ENCODE measurements around the gene RUSC2. TPM values are rescaled to one million over a fixed set of nuclear protein-coding genes. Genes with fewer than 3 reads are reported as not detected.

RUSC2 gene
- polyA plus RNA-seq, 2 of the 4 experiments (the other 2 are of a cell fraction): 15.9 to 21.2 TPM

GRCh38 chr9:35506359-35506758, 16.4 kb downstream of the RUSC2 start:
- H3K9me3 ChIP-seq: peaks cover 41% of the 10 kb centered on the region
- ChIA-PET CTCF (interaction anchor here (0.6 to 5.1 kb wide), 8 partner anchors 9 to 390 kb away, joined by 3 to 26 read pairs (median 4); partner anchors contain the start of gene RUSC2), POLR2A (interaction anchor here (1.4 kb wide), 1 partner anchor 226 kb away, joined by 3 read pairs; the partner anchor contains the start of genes CREB3 and TLN1)
- DNase-seq (ENCODE audit: low read depth in 1 of 2, low spot score in 1 of 2) (no peak), ATAC-seq (no peak), FAIRE-seq (no peak)
- H3K27ac ChIP-seq: peak overlapping the region in 1 of 2 experiments; percentile 48; a peak in 3 of 6 replicates
- peaks cover 40% of the 10 kb centered on the region for H3K4me1 ChIP-seq
- WGBS (ENCODE audit: missing lambda C conversion rate): 97% methylated on average over 2 of the region's 2 CpGs
- no peak overlapping the region for H3K4me3 ChIP-seq
- TF ChIP-seq TFCP2L1 (CRISPR knock-in tag; IDR thresholded peaks at IDR 0.05) (no peak), MAFK (IDR thresholded peaks at IDR 0.05; ENCODE audit: partially characterized antibody) (peak; percentile 84)
- H3K4me2 ChIP-seq: no peak overlapping the region

- Histone ChIP-seq H3K9me3 (peaks cover 38% of the 10 kb centered on the region), H3K4me3 (no peak overlapping the region), H3K4me2 (no peak overlapping the region), H3K27ac (peak overlapping the region; percentile 95 to 96; a peak in 5 of 6 replicates), H3K4me1 (peaks cover 50% of the 10 kb centered on the region)
- FAIRE-seq: no peak
- no peak for ATAC-seq
- CTCF ChIA-PET: interaction anchor here (1.2 to 5.2 kb wide), 7 partner anchors 11 to 391 kb away, joined by 3 to 63 read pairs (median 11); partner anchors contain the start of gene RUSC2
- WGBS (ENCODE audit: missing lambda C conversion rate): 69% methylated on average over 3 of the region's 3 CpGs
- TF ChIP-seq MAFK (IDR thresholded peaks at IDR 0.05; ENCODE audit: partially characterized antibody) (peak; percentile 36), NPAS2 (CRISPR knock-in tag; IDR thresholded peaks at IDR 0.05; ENCODE audit: borderline replicate concordance) (no peak), JUN (IDR thresholded peaks at IDR 0.05) (0 out of 5 replicates have a peak, but pooled peaks of 1 of the 2 experiments have one; percentile 27), CBX2 (IDR thresholded peaks at IDR 0.05; ENCODE audit: borderline replicate concordance, low read depth) (no peak)
- POLR2A ChIA-PET: no interaction called here
- DNase-seq (ENCODE audit: low read depth in 1 of 2, low spot score in 1 of 2): no peak
Observed at GRCh38 chr9:35508069-35508468, 18.2 kb downstream of the RUSC2 start.

- DNase-seq (ENCODE audit: low read depth in 1 of 2, low spot score in 1 of 2) (no peak), ATAC-seq (peak in 1 of 2 experiments; percentile 14; a peak in 2 of 6 replicates), FAIRE-seq (no peak)
- peak overlapping the region; percentile 95 to 96 for H3K27ac ChIP-seq
- H3K9me3 ChIP-seq: peaks cover 27% of the 10 kb centered on the region
- H3K4me1 ChIP-seq: peaks cover 73% of the 10 kb centered on the region
- H3K4me3 ChIP-seq: peak overlapping the region; percentile 6; the same call in 1 of the 3 replicates
- ChIA-PET CTCF (interaction anchor here (0.8 to 5.2 kb wide), 13 partner anchors 8 to 611 kb away, joined by 3 to 63 read pairs (median 7); partner anchors contain the start of gene RUSC2), POLR2A (interaction anchor here (1.1 to 1.6 kb wide), 4 partner anchors 12 to 93 kb away, joined by 4 to 18 read pairs (median 8); partner anchors contain the start of gene RUSC2)
- under 1% methylated on average over 3 of the region's 3 CpGs for WGBS (ENCODE audit: missing lambda C conversion rate)
- peak overlapping the region; percentile 77 for H3K4me2 ChIP-seq
- TF ChIP-seq NPAS2 (CRISPR knock-in tag; IDR thresholded peaks at IDR 0.05; ENCODE audit: borderline replicate concordance) (0 out of 2 replicates have a peak, but pooled peaks have one; percentile 20), HDAC2 (IDR thresholded peaks at IDR 0.05) (no peak), HOXB5 (CRISPR knock-in tag; IDR thresholded peaks at IDR 0.05) (peak; percentile 26; the same call in 1 of the 2 replicates), E2F6 (IDR thresholded peaks at IDR 0.05; ENCODE audit: borderline replicate concordance, low read depth) (0 out of 2 replicates have a peak, but pooled peaks have one; percentile 10)
Observed at GRCh38 chr9:35510383-35510753, 20.5 kb downstream of the RUSC2 start.

GRCh38 chr9:35510754-35511428, 21.0 kb downstream of the RUSC2 start:
- Histone ChIP-seq H3K9me3 (peaks cover 27% of the 10 kb centered on the region), H3K4me3 (peak overlapping the region; percentile 8; the same call in 2 of the 3 replicates), H3K27ac (peak overlapping the region; percentile 95 to 96), H3K4me1 (peaks cover 78% of the 10 kb centered on the region), H3K4me2 (peak overlapping the region; percentile 77)
- FAIRE-seq (peak; percentile 99), DNase-seq (ENCODE audit: low read depth in 1 of 2, low spot score in 1 of 2) (peak; percentile 79 to 97), ATAC-seq (peak; percentile 95 to 96)
- ChIA-PET CTCF (interaction anchor here (0.8 to 5.2 kb wide), 20 partner anchors 8 to 611 kb away, joined by 3 to 63 read pairs (median 5); partner anchors contain the start of genes CREB3, RUSC2 and TLN1), POLR2A (interaction anchor here (0.7 to 1.6 kb wide), 5 partner anchors 11 to 93 kb away, joined by 3 to 18 read pairs (median 5); partner anchors contain the start of gene RUSC2)
- 3% methylated on average over 3 of the region's 3 CpGs for whole genome bisulfite sequencing (ENCODE audit: missing lambda C conversion rate)
- TF ChIP-seq REST (IDR thresholded peaks at IDR 0.05): no peak
- TF ChIP-seq FOSL2 (IDR thresholded peaks at IDR 0.05): peak; percentile 77
- TF ChIP-seq FOSL2 (CRISPR knock-in tag; IDR thresholded peaks at IDR 0.05): peak; percentile 90
- TF ChIP-seq CEBPB (IDR thresholded peaks at IDR 0.05): peak; percentile 89 to 96
- TF ChIP-seq EHMT2 (IDR thresholded peaks at IDR 0.05; ENCODE audit: low read depth): no peak
- TF ChIP-seq MAZ (IDR thresholded peaks at IDR 0.05; ENCODE audit: borderline replicate concordance, low read depth, low read length): no peak
- no peak for TF ChIP-seq NR3C1 (IDR thresholded peaks at IDR 0.05)
- TF ChIP-seq ZFP36 (IDR thresholded peaks at IDR 0.05; ENCODE audit: borderline replicate concordance, partially characterized antibody): peak; percentile 70
- no peak for TF ChIP-seq FOXS1 (CRISPR knock-in tag; IDR thresholded peaks at IDR 0.05)
- no peak for TF ChIP-seq CBX8 (IDR thresholded peaks at IDR 0.05)
- 0 out of 2 replicates have a peak, but pooled peaks have one; percentile 3 for TF ChIP-seq RCOR1 (IDR thresholded peaks at IDR 0.05; ENCODE audit: low read depth, low read length)
- TF ChIP-seq EHF (CRISPR knock-in tag; IDR thresholded peaks at IDR 0.05): no peak
- no peak for TF ChIP-seq ZC3H11A (IDR thresholded peaks at IDR 0.05)
- peak; percentile 92; the same call in 2 of the 3 replicates for TF ChIP-seq BCL3 (IDR thresholded peaks at IDR 0.05)
- no peak for TF ChIP-seq HOXA7 (CRISPR knock-in tag; IDR thresholded peaks at IDR 0.05)
